ENCODE data around the gene CYP3A7.
"Not testable (repeated sequence)": the region's sequence is repeated elsewhere in the genome, so short reads cannot be mapped to it uniquely, and the experiment has no call there.

Gene CYP3A7

GRCh38 chr7:99698867-99699730 is 35.9 kb downstream of the CYP3A7 start:
- not testable (repeated sequence) for DNase-seq

GRCh38 chr7:99694912-99695304 is 40.1 kb downstream of the CYP3A7 start:
- DNase-seq = no peak

- DNase-seq = no peak
These were observed 40.6 kb downstream of the CYP3A7 start for GRCh38 chr7:99694201-99694911.

- no peak for DNase-seq
These were observed 41.4 kb downstream of the CYP3A7 start for GRCh38 chr7:99693427-99694200.

GRCh38 chr7:99693100-99693426 is 41.9 kb downstream of the CYP3A7 start:
- no peak for DNase-seq

GRCh38 chr7:99692563-99692962 is 42.4 kb downstream of the CYP3A7 start:
- not testable (repeated sequence) for DNase-seq

GRCh38 chr7:99691658-99692057 is 43.3 kb downstream of the CYP3A7 start:
- DNase-seq = not testable (repeated sequence)

- not testable (repeated sequence) for DNase-seq
These were observed 44.1 kb downstream of the CYP3A7 start for GRCh38 chr7:99690918-99691317.

DNA sequence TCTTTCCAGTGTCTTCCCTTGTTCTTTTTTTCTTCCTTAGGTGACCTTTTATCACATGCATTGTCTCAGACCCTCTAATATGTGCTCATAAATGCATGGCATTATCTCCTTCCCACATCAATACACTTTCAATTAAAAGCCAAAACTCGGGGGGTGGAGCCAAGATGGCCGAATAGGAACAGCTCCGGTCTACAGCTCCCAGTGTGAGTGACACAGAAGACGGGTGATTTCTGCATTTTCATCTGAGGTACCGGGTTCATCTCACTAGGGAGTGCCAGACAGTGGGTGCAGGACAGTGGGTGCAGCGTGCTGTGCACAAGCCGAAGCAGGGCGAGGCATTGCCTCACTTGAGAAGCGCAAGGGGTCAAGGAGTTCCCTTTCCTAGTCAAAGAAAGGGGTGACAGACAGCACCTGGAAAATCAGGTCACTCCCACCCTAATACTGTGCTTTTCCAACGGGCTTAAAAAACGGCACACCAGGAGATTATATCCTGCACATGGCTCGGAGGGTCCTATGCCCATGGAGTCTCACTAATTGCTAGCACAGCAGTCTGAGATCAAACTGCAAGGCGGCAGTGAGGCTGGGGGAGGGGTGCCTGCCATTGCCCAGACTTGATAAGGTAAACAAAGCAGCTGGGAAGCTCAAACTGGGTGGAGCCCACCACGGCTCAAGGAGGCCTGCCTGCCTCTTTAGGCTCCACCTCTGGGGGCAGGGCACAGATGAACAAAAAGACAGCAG is 49.0 kb downstream of the CYP3A7 start:
- DNase-seq = not testable (repeated sequence)

DNA sequence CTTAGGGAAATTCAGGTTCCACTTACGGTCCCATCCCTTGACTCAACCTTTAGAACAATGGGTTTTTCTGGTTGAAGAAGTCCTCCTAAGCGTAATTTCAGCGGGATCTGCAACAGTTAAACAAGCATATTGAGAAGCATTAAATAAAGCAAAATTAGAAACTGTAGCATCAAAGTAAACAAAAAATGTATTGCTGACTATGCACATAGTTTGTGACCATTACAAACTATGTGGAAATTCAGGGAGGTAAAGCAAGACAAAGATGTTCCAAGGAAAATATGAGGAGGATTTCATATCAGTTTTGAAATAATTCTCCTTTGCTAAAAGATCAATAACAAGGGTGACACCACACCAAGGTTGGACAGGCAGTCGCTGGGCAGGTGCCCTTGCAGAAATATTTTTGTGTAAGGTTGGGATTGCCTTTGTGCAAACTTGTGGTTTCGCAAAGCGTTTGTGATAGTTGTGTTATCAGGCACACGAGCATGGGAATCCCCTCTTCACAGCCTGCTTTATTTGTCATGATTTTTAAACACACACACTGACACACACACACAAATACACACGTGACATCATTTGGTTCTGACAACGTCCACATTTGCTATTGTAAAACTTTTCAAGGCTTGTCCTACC is 49.8 kb downstream of the CYP3A7 start:
- DNase-seq = no peak

DNA sequence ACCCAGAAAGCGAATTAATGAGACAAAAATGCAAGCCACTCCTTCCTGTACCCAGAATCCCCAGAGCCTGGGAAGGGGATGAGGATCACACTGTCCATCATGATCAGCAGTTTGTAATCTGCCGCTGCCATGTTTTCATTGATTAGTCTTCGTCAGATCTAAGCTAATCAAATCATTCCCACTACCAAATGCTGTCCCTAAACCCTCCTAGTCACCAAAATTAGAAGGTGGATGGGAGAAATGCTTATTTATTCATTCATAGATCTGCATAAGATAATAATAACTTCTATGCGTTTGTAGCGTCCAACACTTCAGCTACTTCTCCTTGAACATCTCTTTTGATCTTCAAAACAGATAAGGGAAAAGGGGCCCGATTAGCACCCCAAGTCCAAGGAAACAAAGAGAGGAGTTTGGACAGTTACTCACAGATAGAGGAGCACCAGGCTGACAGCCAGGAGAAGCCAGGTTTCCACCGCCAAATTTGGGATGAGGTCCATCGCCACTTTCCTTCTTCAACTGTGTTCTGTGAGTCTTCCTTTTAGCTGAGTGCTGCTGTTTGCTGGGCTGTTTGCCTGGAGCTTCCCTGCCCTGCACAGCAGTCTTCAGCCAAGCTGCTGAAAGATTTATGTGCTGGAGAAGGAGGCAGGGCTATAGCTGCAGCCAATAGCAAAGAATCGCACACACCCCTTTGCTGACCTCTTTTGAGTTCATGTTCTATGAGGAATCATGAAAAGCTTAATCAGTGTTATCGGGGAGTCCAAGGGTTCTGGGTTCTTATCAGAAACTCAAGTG is 55.4 kb downstream of the CYP3A7 start, which contains the start of gene CYP3A5:
Gene CYP3A5 (minus strand): TSS at position 597 of the 792 bp plus-strand sequence. CDS start 100 bp downstream, at position 497.
- DNase-seq = no peak

- no peak for DNase-seq
These were observed 56.0 kb downstream of the CYP3A7 start for GRCh38 chr7:99679032-99679399.

GRCh38 chr7:99677648-99678045 is 57.3 kb downstream of the CYP3A7 start:
- DNase-seq = no peak

GRCh38 chr7:99677013-99677647 is 57.9 kb downstream of the CYP3A7 start:
- no peak for DNase-seq

GRCh38 chr7:99674995-99675742 is 59.8 kb downstream of the CYP3A7 start:
- no peak for DNase-seq

DNA sequence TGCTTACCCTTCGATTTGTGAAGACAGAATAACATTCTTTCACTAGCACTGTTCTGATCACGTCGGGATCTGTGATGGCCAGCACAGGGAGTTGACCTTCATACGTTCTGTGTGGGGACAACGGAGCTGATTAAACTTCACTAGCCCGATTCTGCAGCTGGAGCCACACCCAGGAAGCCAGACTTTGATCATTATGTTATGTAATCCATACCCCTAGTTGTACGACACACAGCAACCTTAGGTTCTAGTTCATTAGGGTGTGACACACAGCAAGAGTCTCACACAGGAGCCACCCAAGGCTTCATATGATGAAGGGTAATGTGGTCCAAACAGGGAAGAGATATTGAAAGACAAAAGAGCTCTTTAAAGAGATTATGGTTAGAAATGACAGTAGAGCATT is 62.4 kb downstream of the CYP3A7 start:
- no peak for DNase-seq

GRCh38 chr7:99669782-99670181 is 65.2 kb downstream of the CYP3A7 start:
- DNase-seq = no peak

GRCh38 chr7:99668541-99668940 is 66.5 kb downstream of the CYP3A7 start:
- DNase-seq = no peak

- no peak for DNase-seq
These were observed 67.8 kb downstream of the CYP3A7 start for GRCh38 chr7:99667179-99667578.

DNA sequence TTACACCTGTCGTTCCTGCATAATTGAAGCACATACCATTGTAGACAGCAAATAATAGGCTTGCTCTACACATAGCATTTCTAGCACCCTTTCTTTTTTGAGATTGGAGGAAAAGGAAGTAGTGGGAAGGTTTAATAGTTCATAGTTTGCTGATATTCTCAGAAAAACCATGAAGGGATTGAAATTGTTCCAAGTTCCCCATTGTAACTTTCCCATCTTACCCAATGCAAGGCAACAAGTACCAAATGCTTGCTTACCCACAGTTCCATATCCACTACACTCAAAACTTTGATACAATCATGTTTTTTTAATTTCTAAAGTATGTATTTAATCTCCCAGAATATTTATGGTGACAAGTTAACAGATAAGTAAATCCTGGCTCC is 69.0 kb downstream of the CYP3A7 start:
- DNase-seq = no peak
